IMR-90 (cell line): Measurements from ENCODE around the gene ABCA9.

Source experiments
- CHD1 ChIP-seq: IDR thresholded peaks from 2 replicates; pipeline ENCODE4 v1.6.1; 2012; ENCODE audit warnings: low read depth, low read length, improper control_type of control experiment
- POLR2A ChIP-seq: IDR thresholded peaks from 2 replicates; pipeline ENCODE4 v1.6.1; 2012; ENCODE audit warnings: mild to moderate bottlenecking, low read depth, low read length
- TF ChIP-seq, protein P1 (sequence below): conservative IDR thresholded peaks from 2 replicates; pipeline ENCODE4 v1.5.1; 2012; ENCODE audit warnings: mild to moderate bottlenecking, low read depth, low read length, improper control_type of control experiment

DNA sequence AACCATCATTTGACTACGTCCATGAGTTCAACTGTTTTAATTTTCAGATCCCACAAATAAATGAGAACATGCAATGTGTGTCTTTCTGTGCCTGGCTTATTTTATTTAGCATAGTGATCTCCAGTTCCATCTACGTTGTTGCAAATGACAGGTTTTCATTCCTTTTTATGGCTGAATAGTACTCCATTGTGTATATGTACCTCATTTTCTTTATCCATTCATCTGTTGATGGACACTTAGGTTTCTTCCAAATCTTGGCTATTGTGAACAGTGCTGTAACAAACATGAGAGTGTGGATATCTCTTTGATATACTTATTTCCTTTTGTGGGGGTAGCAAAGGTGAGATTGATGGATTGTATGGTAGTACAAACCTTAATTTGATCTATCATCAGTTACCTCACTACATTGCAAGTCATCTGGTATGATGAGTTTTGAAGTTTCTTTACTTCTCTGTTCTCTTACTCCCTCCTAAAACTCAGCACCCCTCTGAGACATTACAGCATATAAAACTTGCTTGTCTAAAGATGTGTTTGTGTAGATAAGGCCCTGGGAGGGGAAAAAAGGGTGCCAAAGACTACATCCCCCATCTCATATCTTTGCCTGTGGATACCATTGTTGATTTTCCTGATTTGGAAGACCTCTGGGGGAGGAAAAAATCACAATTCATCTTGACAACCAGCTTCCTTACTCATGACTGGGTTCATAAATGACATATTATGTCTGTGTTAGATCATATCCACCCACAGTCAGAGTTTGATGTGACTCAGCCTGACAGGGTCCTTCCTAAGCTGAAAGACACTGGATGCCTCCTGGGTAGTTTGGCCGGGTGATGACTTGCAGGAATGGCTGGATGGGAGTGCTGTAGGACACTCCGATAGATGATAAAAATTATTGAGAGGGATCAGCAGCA is 47.6 kb downstream of the ABCA9 start:
- no peak for TF ChIP-seq CHD1
- TF ChIP-seq, protein P1, sequence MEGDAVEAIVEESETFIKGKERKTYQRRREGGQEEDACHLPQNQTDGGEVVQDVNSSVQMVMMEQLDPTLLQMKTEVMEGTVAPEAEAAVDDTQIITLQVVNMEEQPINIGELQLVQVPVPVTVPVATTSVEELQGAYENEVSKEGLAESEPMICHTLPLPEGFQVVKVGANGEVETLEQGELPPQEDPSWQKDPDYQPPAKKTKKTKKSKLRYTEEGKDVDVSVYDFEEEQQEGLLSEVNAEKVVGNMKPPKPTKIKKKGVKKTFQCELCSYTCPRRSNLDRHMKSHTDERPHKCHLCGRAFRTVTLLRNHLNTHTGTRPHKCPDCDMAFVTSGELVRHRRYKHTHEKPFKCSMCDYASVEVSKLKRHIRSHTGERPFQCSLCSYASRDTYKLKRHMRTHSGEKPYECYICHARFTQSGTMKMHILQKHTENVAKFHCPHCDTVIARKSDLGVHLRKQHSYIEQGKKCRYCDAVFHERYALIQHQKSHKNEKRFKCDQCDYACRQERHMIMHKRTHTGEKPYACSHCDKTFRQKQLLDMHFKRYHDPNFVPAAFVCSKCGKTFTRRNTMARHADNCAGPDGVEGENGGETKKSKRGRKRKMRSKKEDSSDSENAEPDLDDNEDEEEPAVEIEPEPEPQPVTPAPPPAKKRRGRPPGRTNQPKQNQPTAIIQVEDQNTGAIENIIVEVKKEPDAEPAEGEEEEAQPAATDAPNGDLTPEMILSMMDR: no peak
- TF ChIP-seq POLR2A: no peak
